GM12878 (cell line): ENCODE data around the gene GPR107. TPM values are rescaled to one million over a fixed set of nuclear protein-coding genes. Genes with fewer than 3 reads are reported as not detected.

Experiments used
- ATAC-seq: fragments of 200-7000 bp; cut with Tn5 transposase; 3 replicates; pipeline ENCODE4 v1.9.1; 2020; ENCODE audit warnings: mild to moderate bottlenecking, moderate library complexity
- BruUV-seq: library from RNA; stranded (reverse); fragments of 400-500 nt; replicated peaks from 2 replicates; lab custom pipeline; 2021; lab: Mats Ljungman, UMichigan
- CTCF ChIA-PET: fragments of 300-600 bp; sonication (Branson Sonifier 250); formaldehyde crosslinking; extraction: SDS; loops from one replicate; lab custom pipeline; 2021; ENCODE audit warnings: inconsistent platforms; lab: Yijun Ruan, JAX
- POLR2A ChIA-PET: fragments of 350-600 bp; formaldehyde crosslinking; extraction: SDS; loops from one replicate; lab custom pipeline; 2021; ENCODE audit warnings: inconsistent platforms; lab: Charles Lee
- RAD21 ChIA-PET: fragments of 300-600 bp; sonication (Branson Sonifier 250); formaldehyde crosslinking; loops from one replicate; lab custom pipeline; 2023; ENCODE audit warnings: antibody characterized with exemption; ENCODE audit not compliant: unreplicated experiment; lab: Charles Lee
- SMC1A ChIA-PET: fragments of 300-600 bp; sonication (Branson Sonifier 250); formaldehyde crosslinking; loops from one replicate; lab custom pipeline; 2023; ENCODE audit not compliant: unreplicated experiment, uncharacterized antibody; lab: Charles Lee
- DNase-seq: peaks from one replicate; pipeline ENCODE4 v3.0.0-alpha.2; 2011; ENCODE audit warnings: low read depth, low spot score
- FAIRE-seq: peaks from 3 replicates; lab custom pipeline; 2011; peaks lifted over from hg19 to GRCh38; lab: Jason Lieb, UNC
- H2AFZ ChIP-seq: 2 replicates; pipeline ENCODE4 v1.6.0; 2011; ENCODE audit warnings: low read depth, low read length, control low read depth; ENCODE audit not compliant: control insufficient read depth
- H3K27ac ChIP-seq: 2 replicates; pipeline ENCODE4 v1.5.1; 2011; ENCODE audit warnings: control low read depth; ENCODE audit not compliant: control insufficient read depth, insufficient read depth
- H3K27me3 ChIP-seq, 2 experiments: replicated peaks in 1 of 2; 2 replicates each; pipeline versions ENCODE4 v1.6.0 to v1.6.1; 2011; ENCODE audit warnings: low read length in 1 of 2; ENCODE audit not compliant: control insufficient read depth in 2 of 2, insufficient read depth in 2 of 2
- H3K36me3 ChIP-seq, 2 experiments: 2 replicates each; pipeline ENCODE4 v1.5.1; 2011; ENCODE audit warnings: low read length in 1 of 2; ENCODE audit not compliant: control insufficient read depth in 2 of 2, insufficient read depth in 2 of 2
- H3K4me1 ChIP-seq: 2 replicates; pipeline ENCODE4 v1.6.1; 2011; ENCODE audit warnings: mild to moderate bottlenecking, low read length, moderate library complexity, mixed read lengths; ENCODE audit not compliant: control insufficient read depth, insufficient read depth
- H3K4me2 ChIP-seq: 2 replicates; pipeline ENCODE4 v1.6.0; 2011; ENCODE audit warnings: control low read depth; ENCODE audit not compliant: control insufficient read depth, insufficient read depth
- H3K4me3 ChIP-seq: fragments of 200-600 bp; sonication (generic); 2 replicates; pipeline ENCODE4 v1.5.1; 2016
- H3K79me2 ChIP-seq: 2 replicates; pipeline ENCODE4 v1.6.0; 2011; ENCODE audit warnings: low read length; ENCODE audit not compliant: control insufficient read depth, insufficient read depth
- H3K9ac ChIP-seq: 2 replicates; pipeline ENCODE4 v1.8.0; 2011; ENCODE audit warnings: low read length, control low read depth, mixed read lengths; ENCODE audit not compliant: control insufficient read depth, insufficient read depth
- H3K9me3 ChIP-seq: replicated peaks from 3 replicates; pipeline ENCODE4 v1.5.1; 2011; ENCODE audit warnings: mild to moderate bottlenecking, low read length; ENCODE audit not compliant: control insufficient read depth, insufficient read depth
- H4K20me1 ChIP-seq: 2 replicates; pipeline ENCODE4 v1.6.0; 2011; ENCODE audit not compliant: control insufficient read depth, insufficient read depth
- BCL11A ChIP-seq: IDR thresholded peaks from 2 replicates; pipeline ENCODE4 v1.6.1; 2011; ENCODE audit warnings: low read depth, low read length
- IKZF1 ChIP-seq: fragments of 450-650 bp; conservative IDR thresholded peaks from 2 replicates; pipeline ENCODE4 v1.6.1; 2017; ENCODE audit warnings: antibody characterized with exemption, mild to moderate bottlenecking
- NR2F1 ChIP-seq: fragments of 450-650 bp; conservative IDR thresholded peaks from 2 replicates; pipeline ENCODE4 v1.6.1; 2017; ENCODE audit warnings: mild to moderate bottlenecking
- PAX8 ChIP-seq: fragments of 450-650 bp; IDR thresholded peaks from 2 replicates; pipeline ENCODE4 v1.6.1; 2017; ENCODE audit warnings: mild to moderate bottlenecking, moderate library complexity
- SPI1 ChIP-seq: IDR thresholded peaks from 2 replicates; pipeline ENCODE4 v1.6.1; 2011; ENCODE audit warnings: low read depth, mild to moderate bottlenecking, low read length, moderate library complexity, borderline replicate concordance; ENCODE audit not compliant: insufficient read depth
- STAT3 ChIP-seq: IDR thresholded peaks from 2 replicates; pipeline ENCODE4 v1.6.1; 2011; ENCODE audit warnings: low read depth, low read length, improper control_type of control experiment
- WGBS: methylation state at CpG from one replicate; pipeline ENCODE4 v1.1.6; 2016; ENCODE audit warnings: low lambda C conversion rate; ENCODE audit not compliant: insufficient replicate concordance, insufficient coverage; ENCODE audit errors: missing lambda C conversion rate; 5-methylcytosine and 5-hydroxymethylcytosine counted together
- in situ Hi-C: fragments of 300-500 bp; cut with MboI; formaldehyde crosslinking; loops from 9 replicates; pipeline ENCODE4 v1.14.3; 2018; ENCODE audit warnings: mixed read lengths
- intact Hi-C: fragments of 100-400 bp; cut with micrococcal nuclease; formaldehyde crosslinking; loops from one replicate; pipeline ENCODE4 v1.14.2; 2022; ENCODE audit not compliant: unreplicated experiment
- polyA plus RNA-seq, 11 experiments: library from polyadenylated mRNA; depleted of rRNA in 4 of 11; unstranded in 6 of 11; stranded (reverse) in 5 of 11; fragments of >200 nt; fragmentation: Nextera tagmentation in 4 of 11; fragmentation: Illumina TruSeq in 1 of 11; extraction: Ambion mirVana in 4 of 11; extraction: Trizol in 1 of 11; gene quantifications; 1 replicate in 1 of 11; 2 replicates in 10 of 11; pipeline versions ENCODE4 v1.2.1 to v1.2.3, GENCODE V29; 2011 to 2016; ENCODE audit warnings: inconsistent platforms in 2 of 11, missing spikeins in 2 of 11, low read depth in 1 of 11
- total RNA-seq, 4 experiments: library from RNA; depleted of rRNA in 3 of 4; stranded (reverse); fragments of >200 nt in 3 of 4; fragmentation: Illumina TruSeq in 1 of 4; extraction: Trizol in 1 of 4; gene quantifications; 2 replicates each; pipeline versions ENCODE4 v1.2.1 to v1.2.3, GENCODE V29; 2013 to 2021
- TF ChIP-seq, protein P1 (sequence below): fragments of 450-650 bp; IDR thresholded peaks from 2 replicates; pipeline ENCODE4 v1.6.1; 2017; ENCODE audit warnings: mild to moderate bottlenecking, moderate library complexity

The GPR107 gene
- total and polyA plus RNA-seq, 10 of the 15 experiments (the other 5 are each of a cell fraction or from before 2014, with no cell fraction given), result 2.7 to 21.4 (median 10.6) TPM

DNA sequence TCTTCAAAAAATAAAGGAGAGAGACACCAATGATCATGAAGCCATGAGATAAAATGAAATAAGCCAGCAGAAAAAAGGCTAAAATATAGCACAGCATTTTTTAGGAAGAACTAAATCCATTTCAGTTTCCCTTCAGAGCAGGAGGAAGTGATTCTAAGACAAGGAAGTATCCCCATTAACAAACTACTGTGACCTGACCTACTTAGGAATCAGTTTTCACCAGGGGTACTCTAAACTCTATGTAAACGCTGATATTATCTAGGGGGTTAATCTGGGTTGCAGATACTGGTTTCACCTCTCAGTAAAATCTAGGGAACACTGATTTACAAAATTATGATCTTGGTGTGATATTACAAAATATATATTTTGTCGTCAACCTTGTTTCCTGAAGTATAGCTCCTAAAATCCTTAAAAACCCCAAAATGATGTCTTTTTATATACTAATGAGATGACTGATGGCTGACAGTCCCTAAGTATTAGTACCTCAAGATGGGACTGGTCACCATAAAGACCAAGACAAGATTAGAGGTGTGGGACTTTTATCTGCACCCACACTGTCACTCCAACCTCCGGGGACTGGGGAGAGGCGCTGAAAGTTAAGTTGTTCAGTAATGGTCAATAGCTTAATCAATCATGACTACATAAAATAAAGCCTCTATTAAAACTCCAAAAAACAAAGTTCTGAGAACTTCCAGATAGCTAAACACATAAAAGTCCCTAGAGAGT lies 7.8 kb upstream of the GPR107 start:
- intact Hi-C loops (no loop called here), in situ Hi-C loops (loop anchor here (25.0 kb wide), 1 partner anchor 1666 kb away; no protein-coding TSS in a partner anchor)
- no peaks in the 10 kb centered on the region for H4K20me1 ChIP-seq
- no TSS peak for BruUV-seq
- CTCF ChIA-PET, result interaction anchor here (1.3 to 2.6 kb wide), 2 partner anchors 15 to 50 kb away, joined by 3 to 6 read pairs; no protein-coding TSS in a partner anchor
- H3K4me2 ChIP-seq, result peak overlapping the region; percentile 90
- SMC1A ChIA-PET, result interaction anchor here (0.7 to 3.5 kb wide), 10 partner anchors 7 to 112 kb away, joined by 3 to 18 read pairs (median 4); no protein-coding TSS in a partner anchor
- H3K79me2 ChIP-seq, result peaks cover 55% of the 10 kb centered on the region
- 75% methylated on average over 4 of the region's 4 CpGs for WGBS
- RAD21 ChIA-PET, result interaction anchor here (0.7 to 13.2 kb wide), 10 partner anchors 8 to 269 kb away, joined by 3 to 254 read pairs (median 3); partner anchors contain the start of gene GPR107
- no peaks in the 10 kb centered on the region for H3K27me3 ChIP-seq
- no peak for DNase-seq
- POLR2A ChIA-PET, result interaction anchor here (0.5 to 12.8 kb wide), 8 partner anchors 11 to 826 kb away, joined by 3 to 220 read pairs (median 7); no protein-coding TSS in a partner anchor
- H3K4me1 ChIP-seq, result peaks cover 24% of the 10 kb centered on the region
- peak overlapping the region; percentile 45 for H2AFZ ChIP-seq
- no peaks in the 10 kb centered on the region for H3K36me3 ChIP-seq
- peak overlapping the region; percentile 74 for H3K27ac ChIP-seq
- H3K4me3 ChIP-seq, result peak overlapping the region; percentile 51; the same call in 1 of the 2 replicates
- no peak for FAIRE-seq
- H3K9me3 ChIP-seq, result no peaks in the 10 kb centered on the region
- TF ChIP-seq SPI1 (peak; percentile 25; the same call in 1 of the 2 replicates), STAT3 (no peak), PAX8 (0 out of 2 replicates have a peak, but pooled peaks have one; percentile 9), BCL11A (no peak), NR2F1 (no peak), IKZF1 (0 out of 2 replicates have a peak, but pooled peaks have one; percentile 2)
- TF ChIP-seq, protein P1, sequence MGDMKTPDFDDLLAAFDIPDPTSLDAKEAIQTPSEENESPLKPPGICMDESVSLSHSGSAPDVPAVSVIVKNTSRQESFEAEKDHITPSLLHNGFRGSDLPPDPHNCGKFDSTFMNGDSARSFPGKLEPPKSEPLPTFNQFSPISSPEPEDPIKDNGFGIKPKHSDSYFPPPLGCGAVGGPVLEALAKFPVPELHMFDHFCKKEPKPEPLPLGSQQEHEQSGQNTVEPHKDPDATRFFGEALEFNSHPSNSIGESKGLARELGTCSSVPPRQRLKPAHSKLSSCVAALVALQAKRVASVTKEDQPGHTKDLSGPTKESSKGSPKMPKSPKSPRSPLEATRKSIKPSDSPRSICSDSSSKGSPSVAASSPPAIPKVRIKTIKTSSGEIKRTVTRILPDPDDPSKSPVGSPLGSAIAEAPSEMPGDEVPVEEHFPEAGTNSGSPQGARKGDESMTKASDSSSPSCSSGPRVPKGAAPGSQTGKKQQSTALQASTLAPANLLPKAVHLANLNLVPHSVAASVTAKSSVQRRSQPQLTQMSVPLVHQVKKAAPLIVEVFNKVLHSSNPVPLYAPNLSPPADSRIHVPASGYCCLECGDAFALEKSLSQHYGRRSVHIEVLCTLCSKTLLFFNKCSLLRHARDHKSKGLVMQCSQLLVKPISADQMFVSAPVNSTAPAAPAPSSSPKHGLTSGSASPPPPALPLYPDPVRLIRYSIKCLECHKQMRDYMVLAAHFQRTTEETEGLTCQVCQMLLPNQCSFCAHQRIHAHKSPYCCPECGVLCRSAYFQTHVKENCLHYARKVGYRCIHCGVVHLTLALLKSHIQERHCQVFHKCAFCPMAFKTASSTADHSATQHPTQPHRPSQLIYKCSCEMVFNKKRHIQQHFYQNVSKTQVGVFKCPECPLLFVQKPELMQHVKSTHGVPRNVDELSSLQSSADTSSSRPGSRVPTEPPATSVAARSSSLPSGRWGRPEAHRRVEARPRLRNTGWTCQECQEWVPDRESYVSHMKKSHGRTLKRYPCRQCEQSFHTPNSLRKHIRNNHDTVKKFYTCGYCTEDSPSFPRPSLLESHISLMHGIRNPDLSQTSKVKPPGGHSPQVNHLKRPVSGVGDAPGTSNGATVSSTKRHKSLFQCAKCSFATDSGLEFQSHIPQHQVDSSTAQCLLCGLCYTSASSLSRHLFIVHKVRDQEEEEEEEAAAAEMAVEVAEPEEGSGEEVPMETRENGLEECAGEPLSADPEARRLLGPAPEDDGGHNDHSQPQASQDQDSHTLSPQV, result no peak
- no peak for ATAC-seq
- H3K9ac ChIP-seq, result peak overlapping the region; percentile 43
